Subcutaneous abdominal adipose tissue (tissue), 5 donors: Measurements from ENCODE around the gene ZFR2.

Experiments
- H3K27ac ChIP-seq: one replicate; pipeline ENCODE4 v1.7.0; 2013; ENCODE audit warnings: low read depth, mild to moderate bottlenecking, inconsistent platforms, low read length, moderate library complexity
- H3K27me3 ChIP-seq, 5 donors: one replicate each; pipeline ENCODE4 v1.7.0; 2013; ENCODE audit warnings: low read length in 5 of 5, inconsistent platforms in 1 of 5; ENCODE audit not compliant: control insufficient read depth in 5 of 5, insufficient read depth in 4 of 5
- H3K36me3 ChIP-seq, 5 donors: one replicate each; pipeline ENCODE4 v1.7.0; 2013; ENCODE audit warnings: low read length in 5 of 5; ENCODE audit not compliant: control insufficient read depth in 5 of 5, insufficient read depth in 5 of 5
- H3K4me1 ChIP-seq, 5 donors: one replicate each; pipeline ENCODE4 v1.7.0; 2013; ENCODE audit warnings: low read length in 5 of 5, mild to moderate bottlenecking in 3 of 5, moderate library complexity in 1 of 5; ENCODE audit not compliant: control insufficient read depth in 5 of 5, insufficient read depth in 5 of 5
- H3K4me3 ChIP-seq, 5 donors: one replicate each; pipeline ENCODE4 v1.7.0; 2013; ENCODE audit warnings: low read length in 5 of 5, low read depth in 1 of 5
- H3K9ac ChIP-seq, 5 donors: one replicate each; pipeline ENCODE4 v1.7.0; 2013; ENCODE audit warnings: low read length in 5 of 5, mild to moderate bottlenecking in 4 of 5, moderate library complexity in 3 of 5
- H3K9me3 ChIP-seq, 5 donors: one replicate each; pipeline ENCODE4 v1.7.0; 2013; ENCODE audit warnings: low read length in 5 of 5; ENCODE audit not compliant: control insufficient read depth in 5 of 5
- donor health status: healthy.
- donor health status: healthy.
- donor health status: healthy.
- donor health status: healthy.
- donor health status: healthy.

The ZFR2 gene

DNA sequence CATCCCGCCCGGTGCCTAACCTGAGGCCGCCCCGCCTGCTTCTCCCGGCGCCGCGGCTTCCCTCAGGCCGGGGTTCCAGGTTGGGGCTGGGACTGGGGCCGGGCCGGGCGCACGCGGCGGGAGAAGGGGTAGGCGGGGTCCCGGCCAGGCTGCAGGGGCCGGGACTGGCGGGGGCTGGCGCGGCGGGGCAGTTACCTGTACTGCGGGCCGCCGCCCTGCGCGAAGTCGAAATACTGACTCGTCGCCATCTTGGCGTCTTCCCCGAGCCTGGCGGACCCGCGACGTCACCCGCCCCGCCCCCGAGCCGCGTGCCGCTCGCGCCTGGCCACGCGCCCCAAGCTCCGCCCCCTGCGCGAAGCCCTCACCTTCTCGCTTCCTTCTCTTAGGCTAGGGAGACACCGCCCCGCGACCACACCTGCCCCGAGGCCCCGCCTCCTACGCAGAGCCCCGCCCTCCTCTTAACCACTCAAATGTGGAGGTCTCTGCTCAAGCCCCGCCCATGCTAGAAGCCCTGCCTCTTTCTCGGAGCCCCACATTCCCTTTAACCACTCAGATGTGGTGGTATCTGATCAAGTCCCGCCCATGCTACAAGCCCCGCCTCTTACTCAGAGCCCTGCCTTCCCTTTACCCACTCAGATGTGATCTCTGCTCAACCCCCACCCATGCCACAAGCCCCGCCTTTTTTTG is at the start of gene ZFR2:
TSS of gene ZFR2 (minus strand) at position 269 of the 687 bp plus-strand sequence. CDS start at position 248, 21 bp downstream.
- H3K27me3 ChIP-seq: peaks cover 25 to 37% (median 29%) of the 10 kb centered on the region in 5 donors
- no peak within 1 kb of the TSS for H3K27ac ChIP-seq
- H3K9me3 ChIP-seq: peaks cover 0 to 4% (median 0%) of the 10 kb centered on the region in 5 donors
- no peak within 1 kb of the TSS for H3K9ac ChIP-seq
- peaks cover 0 to 7% (median 0%) of the 10 kb centered on the region in 5 donors for H3K4me1 ChIP-seq
- no peaks in the 10 kb centered on the region for H3K36me3 ChIP-seq
- no peak within 1 kb of the TSS for H3K4me3 ChIP-seq

DNA sequence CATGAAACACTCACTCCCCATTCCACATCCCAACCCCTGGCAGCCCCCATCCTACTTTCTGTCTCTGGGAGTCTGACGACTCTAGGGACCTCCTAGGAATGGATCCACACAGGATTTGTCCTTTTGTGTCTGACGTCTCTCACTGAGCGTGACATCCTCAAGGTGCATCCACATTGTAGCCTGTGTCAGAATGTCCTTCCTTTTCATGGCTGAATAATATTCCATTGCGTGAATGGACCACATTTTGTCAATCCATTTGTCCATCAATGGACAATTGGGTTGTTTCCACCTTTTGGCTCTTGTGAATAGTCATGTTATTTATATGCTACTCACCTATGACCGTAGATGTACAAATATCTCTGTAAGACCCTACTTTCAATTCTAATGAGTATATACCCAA is 47.2 kb upstream of the ZFR2 start:
- H3K27me3 ChIP-seq: peaks cover 0 to 9% (median 0%) of the 10 kb centered on the region in 5 donors
- H3K36me3 ChIP-seq: no peaks in the 10 kb centered on the region
- H3K4me3 ChIP-seq: no peak overlapping the region
- peaks cover 3 to 12% (median 10%) of the 10 kb centered on the region in 5 donors for H3K9me3 ChIP-seq
- no peak overlapping the region for H3K9ac ChIP-seq
- H3K4me1 ChIP-seq: no peaks in the 10 kb centered on the region
- no peak overlapping the region for H3K27ac ChIP-seq

DNA sequence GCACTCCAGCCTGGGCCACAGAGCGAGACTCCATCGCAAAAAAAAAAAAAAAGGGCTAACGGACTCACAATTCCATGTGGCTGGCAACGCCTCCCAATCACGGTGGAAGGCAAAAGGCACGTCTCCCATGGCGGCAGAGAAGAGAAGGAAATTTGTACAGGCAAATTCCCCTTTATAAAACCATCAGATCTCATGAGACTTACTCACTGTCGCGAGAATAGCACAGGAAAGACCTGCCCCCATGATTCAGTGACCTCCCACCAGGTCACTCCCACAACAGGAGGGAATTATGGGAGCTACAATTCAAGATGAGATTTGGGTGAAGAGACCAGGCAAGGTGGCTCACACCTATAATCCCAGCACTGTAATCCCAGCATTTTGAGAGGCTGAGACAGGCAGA is 45.4 kb upstream of the ZFR2 start:
- H3K9ac ChIP-seq: no peak overlapping the region
- no peaks in the 10 kb centered on the region for H3K36me3 ChIP-seq
- peaks cover 0 to 21% (median 15%) of the 10 kb centered on the region in 5 donors for H3K9me3 ChIP-seq
- H3K27ac ChIP-seq: no peak overlapping the region
- H3K4me1 ChIP-seq: no peaks in the 10 kb centered on the region
- H3K27me3 ChIP-seq: peaks cover 0 to 3% (median 0%) of the 10 kb centered on the region in 5 donors
- no peak overlapping the region for H3K4me3 ChIP-seq

DNA sequence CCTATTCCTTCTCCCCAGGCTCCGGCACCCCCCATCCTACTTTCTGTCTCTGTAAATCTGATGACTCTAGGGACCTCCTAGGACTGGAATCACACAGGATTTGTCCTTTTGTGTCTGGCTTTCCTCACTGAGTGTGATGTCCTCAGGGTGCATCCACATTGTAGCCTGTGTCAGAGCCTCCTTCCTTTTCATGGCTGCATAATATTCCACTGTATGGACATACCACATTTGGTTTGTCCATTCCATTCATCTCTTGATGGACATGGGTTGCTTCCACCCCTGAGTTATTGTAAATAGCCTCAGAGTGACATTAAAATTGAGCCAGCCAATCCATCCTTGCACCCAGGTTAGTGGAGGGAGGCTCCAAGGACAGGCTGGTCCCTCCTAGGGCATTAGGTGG is 41.3 kb upstream of the ZFR2 start:
- peaks cover 0 to 21% (median 13%) of the 10 kb centered on the region in 5 donors for H3K9me3 ChIP-seq
- no peaks in the 10 kb centered on the region for H3K36me3 ChIP-seq
- no peak overlapping the region for H3K27ac ChIP-seq
- peak overlapping the region in 3 of 5 donors; percentile 7 to 31 (median 16) for H3K4me3 ChIP-seq
- no peaks in the 10 kb centered on the region for H3K4me1 ChIP-seq
- H3K27me3 ChIP-seq: peaks cover 0 to 3% (median 0%) of the 10 kb centered on the region in 5 donors
- no peak overlapping the region for H3K9ac ChIP-seq

DNA sequence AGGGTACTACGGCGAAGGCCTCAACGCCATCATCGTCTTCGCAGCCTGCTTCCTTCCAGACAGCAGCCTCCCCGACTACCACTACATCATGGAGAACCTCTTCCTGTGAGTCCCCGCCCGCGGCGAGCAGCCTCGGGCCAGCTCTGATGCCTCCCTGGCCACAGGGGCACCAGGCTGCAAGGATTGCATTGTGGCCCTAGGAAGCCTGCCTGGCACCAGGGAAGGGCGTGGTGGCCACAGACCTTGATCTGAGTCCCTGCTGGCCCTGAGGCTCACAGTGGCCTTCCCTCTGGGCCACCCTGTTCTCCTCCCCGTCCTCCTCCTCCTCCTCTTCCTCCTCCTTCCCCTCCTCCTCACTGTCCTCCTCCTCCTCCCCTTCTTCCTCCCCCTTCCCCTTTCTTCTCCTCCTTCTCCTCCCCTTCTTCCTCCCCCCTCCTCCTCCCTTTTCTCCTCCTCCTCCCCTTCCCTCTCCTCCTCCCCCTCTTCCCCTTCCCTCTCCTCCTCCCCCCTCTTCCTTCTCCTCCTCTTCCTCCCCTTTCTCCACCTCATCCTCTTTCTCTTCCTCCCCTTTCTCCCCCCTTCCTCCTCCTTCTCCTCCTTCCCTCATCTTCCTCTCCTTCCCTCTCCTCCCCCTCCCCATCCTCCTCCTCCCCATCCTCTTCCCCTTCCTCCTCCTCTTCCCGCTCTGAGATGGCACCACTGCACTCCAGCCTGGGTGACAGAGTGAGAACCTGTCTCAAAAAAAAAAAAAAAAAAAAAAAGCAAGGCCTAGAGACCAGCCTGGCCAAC is 39.6 kb upstream of the ZFR2 start:
- no peaks in the 10 kb centered on the region for H3K4me1 ChIP-seq
- no peak overlapping the region for H3K27ac ChIP-seq
- peaks cover 0 to 3% (median 0%) of the 10 kb centered on the region in 5 donors for H3K27me3 ChIP-seq
- peaks cover 0 to 21% (median 13%) of the 10 kb centered on the region in 5 donors for H3K9me3 ChIP-seq
- H3K4me3 ChIP-seq: no peak overlapping the region
- H3K36me3 ChIP-seq: no peaks in the 10 kb centered on the region
- no peak overlapping the region for H3K9ac ChIP-seq

DNA sequence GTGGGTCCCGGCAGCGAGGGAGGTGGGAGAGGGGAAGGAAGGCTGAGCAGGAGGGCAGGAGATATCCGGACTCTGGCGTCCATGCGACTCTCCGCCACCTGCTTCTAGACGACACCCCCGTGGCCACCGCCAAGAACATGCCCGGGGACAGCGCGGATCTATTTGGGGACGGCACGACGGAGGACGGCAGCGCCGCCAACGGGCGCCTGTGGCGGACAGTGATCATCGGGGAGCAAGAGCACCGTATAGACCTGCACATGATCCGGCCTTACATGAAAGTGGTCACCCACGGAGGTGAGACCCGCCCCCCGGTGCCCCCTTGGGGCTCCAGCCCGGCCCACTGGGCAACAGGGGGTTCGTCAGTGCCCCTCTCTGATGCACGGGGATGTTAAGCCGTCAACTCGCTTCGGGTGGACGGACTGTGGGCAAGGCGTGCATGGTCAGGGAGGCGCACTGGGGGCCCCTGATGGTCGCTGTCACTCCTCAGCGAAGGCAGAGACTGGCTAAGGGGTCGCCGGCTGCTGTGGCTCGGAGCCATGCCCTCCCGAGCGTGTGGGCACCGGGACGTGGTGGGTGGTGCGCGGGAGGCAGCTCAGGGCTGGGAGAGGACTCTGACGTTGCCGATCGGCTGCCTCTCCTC is 38.9 kb upstream of the ZFR2 start:
- H3K9ac ChIP-seq: no peak overlapping the region
- H3K27ac ChIP-seq: no peak overlapping the region
- no peaks in the 10 kb centered on the region for H3K4me1 ChIP-seq
- H3K36me3 ChIP-seq: no peaks in the 10 kb centered on the region
- H3K9me3 ChIP-seq: peaks cover 0 to 17% (median 13%) of the 10 kb centered on the region in 5 donors
- peaks cover 0 to 3% (median under 1%) of the 10 kb centered on the region in 5 donors for H3K27me3 ChIP-seq
- H3K4me3 ChIP-seq: no peak overlapping the region

DNA sequence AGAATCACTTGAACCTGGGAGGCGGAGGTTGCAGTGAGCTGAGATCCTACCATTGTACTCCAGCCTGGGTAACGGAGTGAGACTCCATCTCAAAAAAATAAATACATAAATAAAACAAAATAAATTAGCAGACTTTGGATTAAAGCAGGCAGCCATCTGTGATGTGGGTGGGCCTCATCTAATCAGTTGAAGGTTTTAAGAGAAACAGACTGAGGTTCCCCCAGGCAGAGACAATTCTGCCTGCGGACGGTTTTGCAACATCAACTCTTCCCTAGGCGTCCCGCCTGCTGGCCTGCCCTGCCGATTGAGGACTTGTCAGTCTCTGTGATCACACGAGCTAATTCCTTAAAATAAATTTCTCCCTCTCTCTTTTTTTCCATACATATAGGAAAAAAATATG is 35.4 kb upstream of the ZFR2 start:
- H3K27me3 ChIP-seq: peaks cover 0 to 5% (median 3%) of the 10 kb centered on the region in 5 donors
- H3K9me3 ChIP-seq: peaks cover 0 to 2% (median 1%) of the 10 kb centered on the region in 5 donors
- H3K4me1 ChIP-seq: no peaks in the 10 kb centered on the region
- H3K36me3 ChIP-seq: no peaks in the 10 kb centered on the region
- H3K4me3 ChIP-seq: no peak overlapping the region
- H3K9ac ChIP-seq: no peak overlapping the region
- no peak overlapping the region for H3K27ac ChIP-seq

DNA sequence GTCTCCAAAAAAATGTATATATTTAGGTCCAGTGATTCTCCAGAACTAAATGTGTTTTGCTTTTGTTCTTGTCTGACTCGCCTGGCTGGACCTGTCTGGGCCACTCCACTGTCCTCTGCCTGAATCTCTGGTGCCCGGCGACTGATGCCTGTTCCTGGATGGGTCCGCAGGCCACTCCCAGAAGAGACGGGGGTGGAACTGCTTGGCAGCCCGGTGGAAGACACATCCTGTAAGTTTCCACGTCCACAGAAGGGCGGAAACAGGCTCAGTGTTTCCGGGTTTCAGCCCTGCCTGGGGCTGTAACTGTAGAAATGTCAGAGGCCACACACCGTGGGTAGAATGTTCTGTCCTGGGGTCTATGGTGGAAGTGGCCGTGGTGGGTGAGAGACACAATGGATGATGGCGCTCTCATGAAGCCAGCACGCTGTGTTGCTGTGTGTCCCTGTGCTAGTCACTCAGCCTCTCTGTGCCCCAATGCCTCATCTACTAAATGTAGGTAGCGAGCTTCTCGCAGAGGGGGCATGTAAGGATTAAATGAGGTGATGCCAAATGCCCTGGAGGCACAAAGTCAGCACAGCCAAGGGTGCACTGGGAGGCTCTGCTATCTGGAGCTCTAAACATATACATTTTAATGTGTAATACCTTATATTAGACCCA is 33.6 kb upstream of the ZFR2 start:
- peaks cover 0 to 5% (median 3%) of the 10 kb centered on the region in 5 donors for H3K27me3 ChIP-seq
- H3K4me3 ChIP-seq: no peak overlapping the region
- no peaks in the 10 kb centered on the region for H3K36me3 ChIP-seq
- H3K4me1 ChIP-seq: no peaks in the 10 kb centered on the region
- H3K9me3 ChIP-seq: peaks cover 0 to 8% (median 6%) of the 10 kb centered on the region in 5 donors
- no peak overlapping the region for H3K27ac ChIP-seq
- H3K9ac ChIP-seq: no peak overlapping the region

DNA sequence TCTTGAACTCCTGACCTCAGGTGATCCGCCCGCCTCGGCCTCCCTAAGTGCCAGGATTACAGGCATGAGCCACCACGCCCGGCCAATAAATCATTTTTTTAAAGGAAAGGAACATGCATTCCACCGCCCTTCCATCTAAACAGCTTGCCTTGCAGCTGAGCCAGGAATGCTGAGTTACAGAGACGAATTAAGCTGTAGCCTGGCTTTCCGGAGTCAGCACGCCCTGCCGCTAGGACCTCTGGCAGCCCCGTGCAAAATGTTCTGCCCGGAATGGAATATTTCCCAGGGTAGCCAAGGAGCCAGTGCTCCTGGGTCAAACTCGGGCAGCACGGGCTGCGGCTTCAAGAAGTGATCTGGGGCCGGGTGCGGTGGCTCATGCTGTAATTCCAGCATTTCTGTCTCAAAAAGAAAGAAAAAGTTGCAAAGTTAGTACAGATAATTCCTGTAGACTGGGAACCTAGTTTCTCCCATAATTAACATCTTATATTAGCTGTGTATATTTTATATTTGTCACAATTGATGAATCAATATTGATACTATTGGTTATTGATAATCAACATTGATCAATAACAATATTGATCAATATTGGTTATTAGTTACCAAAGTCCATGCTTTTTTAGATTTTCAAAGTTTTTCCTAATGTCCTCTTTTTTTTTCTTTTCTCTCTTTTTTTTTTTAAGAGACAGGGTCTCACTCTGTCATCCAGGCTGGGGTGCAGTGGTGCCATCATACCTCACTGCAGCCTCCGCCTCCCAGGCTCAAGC is 30.9 kb upstream of the ZFR2 start:
- Histone ChIP-seq H3K9me3 (peaks cover 0 to 8% (median 6%) of the 10 kb centered on the region in 5 donors), H3K27me3 (peaks cover 0 to 5% (median 0%) of the 10 kb centered on the region in 5 donors), H3K4me1 (no peaks in the 10 kb centered on the region), H3K27ac (no peak overlapping the region), H3K36me3 (no peaks in the 10 kb centered on the region), H3K9ac (no peak overlapping the region), H3K4me3 (no peak overlapping the region)
